Right ventricle myocardium inferior (tissue), 1 donor: ENCODE measurements around the gene APOE. TPM values are rescaled to one million over a fixed set of nuclear protein-coding genes. Genes with fewer than 3 reads are reported as not detected.

Experiments
- total RNA-seq: library from RNA; stranded (reverse); fragmentation: NEBNext Ultra II Directional; extraction: Animal tissue kit (Norgen Biotek cat#: 25700); gene quantifications from one replicate; pipeline ENCODE4 v1.2.1, GENCODE V29; 2021
- donor health status: DM: no; HTN: yes; CAD: no; lungs with severe emphysema.

Gene APOE
- total RNA-seq, 1 donor from 2014 or later, result 9.9 TPM

Other genes with a start within 250 kb of the APOE start
- gene CEACAM19, start 234.3 kb upstream of the APOE start, total RNA-seq, result 2.8 TPM
- gene CEACAM16, start 206.6 kb upstream of the APOE start, total RNA-seq, result not detected
- gene BCL3, start 157.1 kb upstream of the APOE start, total RNA-seq, result 18.3 TPM
- not detected for gene CBLC, start 127.9 kb upstream of the APOE start, total RNA-seq
- gene BCAM, start 96.7 kb upstream of the APOE start, total RNA-seq, result 91.9 TPM
- 41.8 TPM for gene NECTIN2, start 59.5 kb upstream of the APOE start, total RNA-seq
- gene TOMM40, start 14.5 kb upstream of the APOE start, total RNA-seq, result 45.3 TPM
- gene APOC1, start 8.8 kb downstream of the APOE start, total RNA-seq, result 1.4 TPM
- not detected for gene APOC4, start 36.4 kb downstream of the APOE start, total RNA-seq
- gene APOC2, start 40.3 kb downstream of the APOE start, total RNA-seq, result not detected
- 90.1 TPM for gene CLPTM1, start 49.6 kb downstream of the APOE start, total RNA-seq
- gene RELB, start 95.7 kb downstream of the APOE start, total RNA-seq, result 4.2 TPM
- 33.4 TPM for gene CLASRP, start 133.2 kb downstream of the APOE start, total RNA-seq
- gene ZNF296, start 170.7 kb downstream of the APOE start, total RNA-seq, result 0.19 TPM
- gene GEMIN7, start 173.5 kb downstream of the APOE start, total RNA-seq, result 15.5 TPM
- 15.1 TPM for gene PPP1R37, start 187.4 kb downstream of the APOE start, total RNA-seq